ENCODE data around the gene PTPRJ.

PTPRJ gene

DNA sequence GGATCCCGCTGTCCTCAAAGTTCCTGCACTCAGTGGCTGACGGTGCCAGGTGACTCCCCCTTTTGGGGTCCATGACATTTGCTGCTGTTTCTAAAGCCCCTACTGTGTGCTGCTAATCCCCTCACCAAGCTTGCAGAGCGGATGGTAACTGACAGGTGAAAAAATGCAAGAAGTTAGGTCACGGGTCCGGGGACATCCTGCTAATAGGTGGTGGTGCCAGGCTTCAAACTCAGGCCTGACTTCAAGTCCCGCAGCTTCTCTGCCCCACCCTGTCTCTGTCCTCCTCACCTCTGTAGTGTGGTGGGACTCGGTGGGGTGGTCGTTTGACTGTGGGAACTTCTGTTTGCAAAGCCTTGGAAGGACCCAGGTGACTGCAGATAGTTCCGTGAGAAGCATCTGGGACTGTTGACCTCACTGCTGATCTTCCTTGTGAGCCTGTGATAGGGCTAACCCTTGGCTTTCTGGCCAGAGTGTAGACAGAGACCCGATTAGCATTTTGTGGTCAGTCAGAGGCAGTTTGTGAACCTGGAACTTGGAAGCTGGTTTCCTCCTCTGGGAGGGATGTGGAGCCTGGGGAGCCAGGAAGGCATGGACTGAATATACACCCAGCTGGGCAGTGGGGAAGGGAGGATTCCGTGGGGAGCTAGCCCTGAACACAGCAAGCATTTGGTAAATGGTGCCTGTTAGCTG, 120.8 kb downstream of the PTPRJ start:
- Mint-ChIP-seq H3K27ac (no peak overlapping the region), H3K27me3 (no peaks in the 10 kb centered on the region), H3K4me3 (no peak overlapping the region), H3K4me1 (peaks cover 73% of the 10 kb centered on the region), H3K36me3 (ENCODE audit: low read depth) (no peaks in the 10 kb centered on the region), H3K9me3 (no peaks in the 10 kb centered on the region)
- DNase-seq (no peak), ATAC-seq (no peak)

DNA sequence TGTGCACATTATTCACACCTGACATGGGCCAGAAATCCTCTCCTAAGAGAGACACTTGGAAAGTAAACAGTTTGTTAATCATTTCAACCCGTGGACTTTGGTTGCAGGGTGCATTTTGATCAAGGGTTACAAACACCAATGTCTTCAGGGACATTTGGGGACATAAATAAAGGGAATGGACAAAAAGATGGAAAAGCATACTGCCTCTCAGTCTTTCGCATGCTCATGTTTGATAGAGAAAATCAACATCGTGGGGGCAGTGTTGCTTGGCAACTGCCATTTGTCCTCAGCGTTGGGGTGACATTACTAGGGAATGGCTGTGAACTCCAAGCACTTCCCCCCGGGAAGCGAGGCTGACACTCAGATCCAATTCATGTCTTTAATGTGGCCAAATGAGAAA, 121.6 kb downstream of the PTPRJ start:
- DNase-seq (no peak), ATAC-seq (no peak)
- no peak overlapping the region for H3K4me3 Mint-ChIP-seq
- peaks cover 73% of the 10 kb centered on the region for H3K4me1 Mint-ChIP-seq
- H3K27ac Mint-ChIP-seq, result peak overlapping the region; percentile 49
- no peaks in the 10 kb centered on the region for H3K9me3 Mint-ChIP-seq
- H3K36me3 Mint-ChIP-seq (ENCODE audit: low read depth), result no peaks in the 10 kb centered on the region
- H3K27me3 Mint-ChIP-seq, result no peaks in the 10 kb centered on the region

DNA sequence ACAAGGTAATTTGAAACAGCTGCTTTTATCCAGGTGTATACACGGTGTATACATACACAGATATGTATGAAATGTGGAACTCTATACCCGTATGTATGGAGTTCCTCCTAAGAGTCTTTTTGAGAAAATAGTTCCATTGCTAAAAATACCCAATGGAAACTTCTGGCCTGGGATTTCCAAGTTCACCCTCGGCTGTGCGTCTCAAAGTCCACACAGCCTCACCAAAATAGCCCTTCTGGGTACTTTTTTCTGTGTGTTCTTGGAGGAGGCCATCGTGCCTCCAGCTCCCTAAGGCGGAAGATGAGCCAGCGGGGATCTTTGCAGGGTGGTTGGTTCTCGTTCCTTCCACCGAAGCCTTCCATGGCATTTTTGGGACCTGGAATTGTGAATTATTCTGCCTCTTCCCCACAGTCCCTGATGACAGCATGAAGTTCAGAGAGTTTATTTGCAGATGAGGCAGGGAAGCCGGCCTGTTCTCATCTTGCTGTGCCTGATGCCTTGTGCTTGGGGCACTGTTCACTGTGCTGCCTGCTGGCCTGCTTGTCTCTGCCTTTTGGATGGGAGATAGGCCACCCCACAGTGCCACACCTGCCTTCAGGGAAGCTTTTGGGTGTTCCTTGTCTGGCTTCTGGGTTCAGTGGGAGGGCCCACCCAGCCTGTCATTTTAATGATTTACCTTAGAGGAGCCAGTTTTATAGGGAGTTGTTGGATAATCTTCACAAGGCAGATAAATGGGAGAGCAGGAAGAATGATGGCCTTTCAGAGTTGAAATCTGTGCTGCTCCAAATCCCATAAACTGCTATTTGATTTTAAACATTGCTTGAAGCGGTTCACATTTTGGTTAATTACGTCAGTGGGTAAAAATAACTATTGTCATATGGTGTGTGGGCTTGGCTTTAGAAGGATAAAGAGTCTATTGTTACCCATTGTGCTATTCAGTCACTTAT, 123.5 kb downstream of the PTPRJ start:
- ATAC-seq (no peak), DNase-seq (no peak)
- Mint-ChIP-seq H3K27ac (peak overlapping the region; percentile 58), H3K9me3 (no peaks in the 10 kb centered on the region), H3K4me3 (no peak overlapping the region), H3K36me3 (ENCODE audit: low read depth) (no peaks in the 10 kb centered on the region), H3K4me1 (peaks cover 78% of the 10 kb centered on the region), H3K27me3 (no peaks in the 10 kb centered on the region)

DNA sequence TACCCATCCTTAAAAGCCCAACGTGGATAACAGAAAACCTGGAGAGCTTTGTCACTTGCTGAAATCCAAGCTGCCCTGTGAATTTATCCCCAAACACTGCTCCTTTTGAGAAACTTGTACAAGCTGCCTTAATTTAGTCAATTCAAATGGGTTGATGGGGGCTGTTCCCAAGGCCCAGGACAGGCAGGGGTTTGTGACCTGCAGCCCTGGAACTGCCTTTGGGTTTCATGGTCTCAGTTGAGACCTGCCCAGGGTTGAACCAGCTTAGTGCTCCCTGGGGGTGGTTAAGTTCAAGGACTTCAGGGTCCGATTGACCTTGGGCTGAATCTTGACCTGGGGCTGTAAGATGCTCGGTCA, 124.2 kb downstream of the PTPRJ start:
- H3K27ac Mint-ChIP-seq, result no peak overlapping the region
- DNase-seq (no peak), ATAC-seq (no peak)
- peaks cover 80% of the 10 kb centered on the region for H3K4me1 Mint-ChIP-seq
- no peak overlapping the region for H3K4me3 Mint-ChIP-seq
- H3K9me3 Mint-ChIP-seq, result no peaks in the 10 kb centered on the region
- H3K36me3 Mint-ChIP-seq (ENCODE audit: low read depth), result no peaks in the 10 kb centered on the region
- H3K27me3 Mint-ChIP-seq, result no peaks in the 10 kb centered on the region

DNA sequence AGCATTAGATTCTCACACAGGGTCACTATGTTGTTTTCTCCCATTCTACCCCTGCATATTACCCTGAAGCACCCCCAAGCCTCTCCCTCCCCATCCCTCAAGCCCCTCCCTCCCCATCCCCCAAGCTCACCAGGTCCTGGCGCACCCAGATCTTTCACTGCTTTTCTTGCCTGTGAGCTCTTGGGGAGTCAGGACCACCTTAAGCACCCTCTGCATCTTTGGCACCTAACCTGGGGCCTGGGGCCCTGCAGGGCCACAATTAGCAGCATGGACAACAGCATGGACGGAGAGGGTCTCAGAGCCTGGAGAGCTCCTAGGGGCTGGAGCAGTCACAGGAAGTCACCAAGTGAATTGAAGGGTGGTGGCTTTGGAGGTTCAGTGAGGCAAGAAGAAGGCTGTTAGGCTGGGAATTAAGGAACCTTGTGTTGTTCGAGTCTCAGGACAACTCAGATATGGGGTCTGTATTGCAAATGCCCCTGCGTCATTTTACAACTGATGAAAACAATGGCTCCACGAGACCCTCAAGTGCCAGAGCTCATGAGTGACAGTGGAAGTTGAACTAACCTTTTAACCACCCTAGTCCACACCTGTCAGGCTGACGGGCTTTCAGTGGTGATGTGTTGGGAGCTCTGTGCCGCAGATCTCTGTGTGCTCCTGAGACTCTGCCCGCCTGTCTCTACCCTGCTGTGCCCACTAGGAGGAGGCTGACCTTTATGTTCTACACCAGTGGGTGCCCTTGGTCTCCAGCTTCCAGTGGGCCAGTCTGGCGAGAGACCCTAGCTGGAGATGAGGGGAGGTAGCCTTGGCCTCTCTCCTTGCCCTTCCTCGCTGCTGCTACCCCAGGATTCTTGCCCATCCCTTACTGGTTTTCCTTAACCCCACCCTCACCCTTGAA, 125.0 kb downstream of the PTPRJ start:
- DNase-seq (no peak), ATAC-seq (no peak)
- Mint-ChIP-seq H3K27ac (peak overlapping the region; percentile 25), H3K9me3 (no peaks in the 10 kb centered on the region), H3K36me3 (ENCODE audit: low read depth) (no peaks in the 10 kb centered on the region), H3K27me3 (no peaks in the 10 kb centered on the region), H3K4me1 (peaks cover 83% of the 10 kb centered on the region), H3K4me3 (no peak overlapping the region)

DNA sequence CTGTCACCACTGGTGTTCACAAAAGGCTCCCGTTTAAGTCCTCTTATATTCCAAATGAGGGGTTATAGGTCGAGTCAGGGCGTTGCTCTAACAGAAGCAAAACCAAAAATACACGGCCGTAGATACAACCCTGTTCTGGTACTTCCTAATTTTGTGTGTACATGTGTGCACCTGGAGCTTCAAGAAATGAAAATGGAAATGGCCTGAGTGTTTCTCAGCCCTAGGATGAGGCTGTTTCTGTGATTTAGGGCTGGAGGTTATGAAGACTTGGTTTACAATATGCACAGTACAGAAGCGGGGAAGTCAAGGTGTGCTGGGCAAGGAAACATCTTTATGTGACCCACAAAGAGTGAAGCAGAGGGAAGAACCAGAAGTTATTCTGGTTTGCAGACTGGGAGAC, 125.8 kb downstream of the PTPRJ start:
- Mint-ChIP-seq H3K4me3 (no peak overlapping the region), H3K36me3 (ENCODE audit: low read depth) (no peaks in the 10 kb centered on the region), H3K27me3 (no peaks in the 10 kb centered on the region), H3K9me3 (no peaks in the 10 kb centered on the region), H3K27ac (peak overlapping the region; percentile 63), H3K4me1 (peaks cover 83% of the 10 kb centered on the region)
- ATAC-seq (no peak), DNase-seq (no peak)

DNA sequence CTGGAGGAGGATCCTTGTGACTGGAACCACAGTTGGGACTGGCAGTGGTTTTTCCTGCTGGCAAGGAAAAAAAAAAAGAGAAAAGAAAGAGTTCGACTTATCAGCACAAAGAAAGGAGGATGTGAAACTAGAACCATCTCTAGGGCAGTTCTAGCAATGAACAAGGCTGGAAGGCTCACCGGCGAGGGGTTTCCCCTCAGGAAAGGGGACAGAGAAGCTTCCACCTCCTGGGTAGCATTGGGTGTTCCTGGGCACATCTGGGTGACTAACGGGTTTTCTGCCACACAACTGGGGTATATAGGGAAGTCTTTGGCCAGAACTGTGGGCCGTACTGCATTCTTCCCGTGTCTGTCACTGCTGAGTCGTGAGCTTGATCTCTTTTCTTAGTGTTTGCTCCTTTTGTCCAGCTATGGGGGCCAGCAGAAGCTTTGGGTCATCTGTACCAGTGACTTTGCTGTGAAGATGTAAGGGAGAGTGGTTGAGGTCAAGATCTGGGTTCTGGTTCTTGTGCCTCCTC, 126.9 kb downstream of the PTPRJ start:
- H3K9me3 Mint-ChIP-seq, result no peaks in the 10 kb centered on the region
- H3K27me3 Mint-ChIP-seq, result no peaks in the 10 kb centered on the region
- ATAC-seq (peak; percentile 83), DNase-seq (peak; percentile 68)
- peak overlapping the region; percentile 18 for H3K4me3 Mint-ChIP-seq
- H3K36me3 Mint-ChIP-seq (ENCODE audit: low read depth), result peaks cover under 1% of the 10 kb centered on the region
- H3K27ac Mint-ChIP-seq, result peak overlapping the region; percentile 95
- peaks cover 82% of the 10 kb centered on the region for H3K4me1 Mint-ChIP-seq

DNA sequence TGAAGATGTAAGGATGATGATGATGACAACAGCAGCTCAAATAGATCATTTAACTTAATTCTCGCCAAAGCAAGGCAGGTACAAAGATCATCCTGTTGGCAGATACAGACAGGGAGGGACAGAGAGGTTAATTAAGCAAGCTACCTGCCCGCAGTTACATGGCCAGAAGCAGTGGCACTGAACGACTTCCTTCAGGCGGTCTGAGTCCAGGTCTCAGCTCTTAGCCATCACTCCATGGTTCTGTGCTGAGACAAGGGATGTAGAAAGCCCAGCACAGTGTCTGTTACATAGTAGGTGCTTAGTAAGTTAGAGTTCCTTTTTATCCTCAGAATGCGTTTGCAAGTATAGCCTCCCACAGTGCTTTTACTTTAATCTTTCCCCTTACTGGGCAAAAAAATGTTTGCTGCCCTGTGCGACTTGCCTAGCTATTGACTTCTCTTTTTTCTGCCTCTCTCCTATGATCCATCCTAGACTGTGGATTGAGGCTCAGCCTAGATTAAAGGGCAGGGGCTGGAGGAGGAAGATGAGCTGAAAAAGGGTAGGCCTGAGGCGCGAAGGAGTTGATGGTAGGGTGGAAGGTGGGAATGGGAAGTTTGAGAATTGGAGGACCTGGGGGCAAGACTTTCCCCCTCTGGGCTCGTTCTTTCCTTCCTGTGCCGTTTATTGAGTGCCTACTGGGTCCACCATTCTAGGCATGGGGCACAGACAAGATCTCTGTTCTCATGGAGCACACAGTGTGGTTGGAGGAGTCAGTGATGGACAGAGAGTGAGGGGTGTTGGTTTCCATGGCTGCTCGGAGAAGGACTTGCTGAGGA, 128.1 kb downstream of the PTPRJ start:
- Mint-ChIP-seq H3K9me3 (no peaks in the 10 kb centered on the region), H3K4me3 (peak overlapping the region; percentile 72), H3K36me3 (ENCODE audit: low read depth) (peaks cover 7% of the 10 kb centered on the region), H3K27ac (peak overlapping the region; percentile 95), H3K4me1 (peaks cover 74% of the 10 kb centered on the region), H3K27me3 (no peaks in the 10 kb centered on the region)
- DNase-seq (no peak), ATAC-seq (no peak)

DNA sequence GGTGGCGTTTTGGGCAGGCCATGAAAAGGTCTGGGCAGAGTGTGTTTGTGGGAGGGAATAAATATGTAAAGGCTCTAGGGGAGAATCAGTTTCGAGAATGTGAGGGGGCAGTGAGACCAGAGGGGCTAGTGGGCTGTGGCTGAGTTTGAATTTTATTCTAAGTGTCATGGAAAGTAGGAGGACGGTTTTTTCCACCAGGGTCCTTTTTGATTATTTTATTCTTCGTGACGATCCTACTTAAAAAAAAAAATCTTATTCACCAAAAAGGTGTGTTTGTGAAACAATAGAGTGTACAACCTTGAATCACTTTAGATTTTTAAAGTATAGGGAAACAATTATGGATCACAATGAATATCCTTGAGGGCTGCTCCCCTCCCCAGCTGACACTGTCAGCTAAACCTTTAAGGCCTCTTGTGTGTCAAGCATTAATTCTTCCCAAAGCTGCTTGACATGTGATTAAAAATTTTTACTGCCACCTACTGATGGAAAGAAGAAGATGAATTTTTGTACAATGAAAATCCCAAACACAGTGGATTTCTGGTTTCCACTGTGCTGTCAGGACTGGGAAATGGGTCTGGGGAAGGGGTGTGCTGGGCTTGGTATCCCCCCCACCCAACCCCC, 128.8 kb downstream of the PTPRJ start:
- Mint-ChIP-seq H3K36me3 (ENCODE audit: low read depth) (peaks cover 8% of the 10 kb centered on the region), H3K27ac (peak overlapping the region; percentile 95), H3K4me1 (peaks cover 66% of the 10 kb centered on the region), H3K4me3 (peak overlapping the region; percentile 72), H3K9me3 (no peaks in the 10 kb centered on the region), H3K27me3 (no peaks in the 10 kb centered on the region)
- DNase-seq (no peak), ATAC-seq (peak; percentile 24)

DNA sequence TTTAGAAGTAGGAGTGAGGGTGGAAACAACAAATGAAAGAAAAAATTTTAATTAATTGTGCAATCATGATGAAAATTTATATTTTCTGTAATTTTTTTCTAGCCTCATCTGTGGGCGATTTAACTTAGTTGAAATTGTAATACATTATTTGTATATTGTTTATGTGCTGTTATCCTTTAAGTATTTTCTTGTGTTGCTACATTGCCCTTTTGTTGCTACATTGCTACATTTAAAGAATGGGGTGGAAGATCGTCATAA, 130.1 kb downstream of the PTPRJ start:
- Mint-ChIP-seq H3K4me1 (peaks cover 60% of the 10 kb centered on the region), H3K9me3 (peaks cover 9% of the 10 kb centered on the region), H3K36me3 (ENCODE audit: low read depth) (peaks cover 19% of the 10 kb centered on the region), H3K27ac (no peak overlapping the region), H3K27me3 (no peaks in the 10 kb centered on the region), H3K4me3 (no peak overlapping the region)
- DNase-seq (no peak), ATAC-seq (no peak)

DNA sequence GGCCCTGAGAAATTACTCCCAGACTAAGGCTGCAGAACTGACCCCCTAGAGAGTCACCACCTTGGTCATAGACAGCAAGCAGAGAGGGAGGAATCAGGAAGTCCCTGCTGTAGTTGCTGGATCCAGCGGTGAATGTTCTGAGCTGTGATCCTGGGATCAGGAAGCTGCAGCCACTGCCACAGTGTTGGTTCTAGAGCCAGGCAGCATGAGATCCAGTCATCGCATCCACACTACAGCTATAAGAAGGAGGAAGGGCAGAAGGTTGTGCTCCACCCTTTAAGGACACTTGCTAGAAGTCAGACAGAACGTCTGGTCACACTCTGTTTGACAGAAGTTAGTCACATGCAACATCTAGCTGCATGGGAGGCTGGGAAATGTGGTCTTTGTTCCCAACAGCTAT, 131.5 kb downstream of the PTPRJ start:
- Mint-ChIP-seq H3K9me3 (peaks cover 9% of the 10 kb centered on the region), H3K27ac (no peak overlapping the region), H3K4me3 (no peak overlapping the region), H3K36me3 (ENCODE audit: low read depth) (peaks cover 23% of the 10 kb centered on the region), H3K4me1 (peaks cover 45% of the 10 kb centered on the region), H3K27me3 (no peaks in the 10 kb centered on the region)
- ATAC-seq (no peak), DNase-seq (no peak)

DNA sequence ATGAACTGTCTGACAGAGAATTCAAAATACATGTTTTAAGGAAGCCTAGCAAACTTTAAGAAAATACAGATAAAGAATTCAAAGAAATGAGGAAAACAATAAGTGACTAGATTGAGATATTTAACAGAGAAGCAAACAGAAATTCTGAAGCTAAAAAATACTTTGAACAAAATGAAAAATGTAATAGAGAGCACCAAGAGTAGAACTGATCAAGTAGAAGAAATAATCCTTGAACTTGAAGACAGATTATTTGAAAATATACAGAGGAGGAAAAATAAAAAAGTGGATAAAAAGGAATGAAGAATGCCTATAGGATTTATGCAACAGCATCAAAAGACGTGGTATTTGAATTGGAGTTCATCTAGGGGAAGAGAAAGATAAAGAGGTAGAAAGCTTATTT, 134.4 kb downstream of the PTPRJ start:
- H3K9me3 Mint-ChIP-seq, result peaks cover 9% of the 10 kb centered on the region
- H3K27ac Mint-ChIP-seq, result no peak overlapping the region
- peaks cover 27% of the 10 kb centered on the region for H3K36me3 Mint-ChIP-seq (ENCODE audit: low read depth)
- ATAC-seq (no peak), DNase-seq (no peak)
- peaks cover 17% of the 10 kb centered on the region for H3K4me1 Mint-ChIP-seq
- no peaks in the 10 kb centered on the region for H3K27me3 Mint-ChIP-seq
- no peak overlapping the region for H3K4me3 Mint-ChIP-seq

DNA sequence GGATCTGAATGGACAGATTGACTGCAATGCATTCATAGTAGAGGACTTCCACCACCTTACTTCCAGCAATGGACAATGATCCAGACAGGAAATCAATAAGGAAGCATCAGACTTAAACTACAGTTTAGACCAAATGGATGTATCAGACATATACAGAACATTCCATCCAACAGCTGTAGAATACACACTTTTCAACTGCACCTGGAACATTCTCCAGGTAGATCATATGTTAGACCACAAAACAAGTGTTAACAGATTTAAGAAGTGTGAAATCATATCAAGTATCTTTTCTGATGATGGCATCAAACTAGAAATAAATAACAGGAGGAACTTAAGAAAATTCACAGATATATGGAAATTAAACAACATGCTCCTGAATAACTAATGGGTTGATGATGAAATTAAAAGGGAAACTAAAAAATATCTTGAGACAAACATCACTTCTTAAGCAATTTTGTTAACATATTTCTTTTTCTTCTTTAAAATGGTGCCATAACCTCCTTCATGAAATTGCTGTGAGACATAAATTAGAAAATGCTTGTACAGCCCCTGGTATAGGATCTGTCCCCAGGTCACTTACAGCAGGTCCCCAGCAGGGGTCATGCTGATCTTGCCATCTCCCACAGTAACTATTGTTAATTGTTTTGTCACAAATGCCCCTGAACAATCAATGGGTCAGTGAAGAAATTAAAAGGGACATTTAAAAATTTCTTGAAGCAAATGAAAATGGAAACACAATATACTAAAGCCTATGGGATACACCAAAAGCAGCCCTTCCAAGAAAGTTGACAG, 136.3 kb downstream of the PTPRJ start:
- no peak overlapping the region for H3K4me3 Mint-ChIP-seq

More for the DNA sequence above, 136.3 kb downstream of the PTPRJ start:
- ATAC-seq (peak; percentile 52), DNase-seq (no peak)
- Mint-ChIP-seq H3K36me3 (ENCODE audit: low read depth) (peaks cover 34% of the 10 kb centered on the region), H3K27ac (no peak overlapping the region), H3K4me1 (peaks cover 8% of the 10 kb centered on the region), H3K27me3 (no peaks in the 10 kb centered on the region), H3K9me3 (peaks cover 9% of the 10 kb centered on the region)

Measured in activated naive CD8-positive, alpha-beta T cell treated with anti-CD3 and anti-CD28 coated beads, Interleukin-2, amount 50 U/mL, for 24 hours (primary cell).